ENCODE data around the gene SLC28A3. TPM values are rescaled to one million over a fixed set of nuclear protein-coding genes. Genes with fewer than 3 reads are reported as not detected.
"Not testable (repeated sequence)": the region's sequence is repeated elsewhere in the genome, so short reads cannot be mapped to it uniquely, and the experiment has no call there.

SLC28A3 gene
- total RNA-seq (2014; rRNA removed; shearing (Covaris generic)) = 0.06 and 0.36 TPM in 2 replicates

GRCh38 chr9:84340535-84340934, at the start of gene SLC28A3:
TSS of gene SLC28A3 (minus strand) at chr9:84340758. CDS start at chr9:84340633, 125 bp downstream.
- DNase-seq (ENCODE audit: low read depth) = no peak

GRCh38 chr9:84390254-84390653, 49.7 kb upstream of the SLC28A3 start:
- DNase-seq (ENCODE audit: low read depth) = peak; percentile 34

DNA sequence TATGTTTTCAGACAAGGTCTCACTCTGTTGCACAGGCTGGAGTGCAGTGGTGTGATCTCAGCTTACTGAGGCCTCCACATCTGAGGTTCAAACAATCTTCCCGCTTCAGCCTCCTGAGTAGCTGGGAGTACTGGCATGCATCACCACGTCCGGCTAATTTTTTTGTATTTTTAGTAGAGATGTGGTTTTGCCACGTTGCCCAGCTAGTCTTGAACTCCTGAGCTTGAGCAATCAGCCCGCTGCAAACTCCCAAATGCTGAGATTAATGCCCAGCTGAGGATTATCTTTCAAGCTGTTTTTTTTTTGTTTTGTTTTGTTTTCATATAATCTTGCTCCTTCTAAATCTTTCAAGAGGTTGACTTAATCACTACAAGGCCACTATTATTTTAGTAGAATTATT, 47.3 kb upstream of the SLC28A3 start:
- DNase-seq (ENCODE audit: low read depth) = peak; percentile 17

DNA sequence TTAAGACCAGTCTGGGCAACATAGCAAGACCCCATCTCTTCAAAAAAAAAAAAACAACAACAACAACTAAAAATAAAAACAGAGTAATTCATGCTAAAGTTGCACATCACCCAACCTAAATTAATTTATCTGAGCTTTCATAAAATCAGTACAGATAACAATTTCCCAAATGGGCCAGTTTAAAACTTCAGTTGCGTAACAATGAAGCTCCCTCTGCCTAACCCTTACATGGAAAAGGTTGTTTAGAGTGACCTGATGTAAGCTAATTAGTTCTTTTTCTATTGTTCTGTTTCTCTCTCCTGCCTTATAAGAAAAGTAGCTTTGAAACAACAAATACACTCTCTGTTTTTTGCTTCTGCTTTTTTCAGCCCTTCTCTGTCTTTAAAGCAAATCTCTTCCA, 46.2 kb upstream of the SLC28A3 start:
- DNase-seq (ENCODE audit: low read depth) = no peak

- DNase-seq (ENCODE audit: low read depth) = no peak
Observed at GRCh38 chr9:84385386-84386040, 45.0 kb upstream of the SLC28A3 start.

- no peak for DNase-seq (ENCODE audit: low read depth)
Observed at GRCh38 chr9:84384617-84385016, 44.1 kb upstream of the SLC28A3 start.

DNA sequence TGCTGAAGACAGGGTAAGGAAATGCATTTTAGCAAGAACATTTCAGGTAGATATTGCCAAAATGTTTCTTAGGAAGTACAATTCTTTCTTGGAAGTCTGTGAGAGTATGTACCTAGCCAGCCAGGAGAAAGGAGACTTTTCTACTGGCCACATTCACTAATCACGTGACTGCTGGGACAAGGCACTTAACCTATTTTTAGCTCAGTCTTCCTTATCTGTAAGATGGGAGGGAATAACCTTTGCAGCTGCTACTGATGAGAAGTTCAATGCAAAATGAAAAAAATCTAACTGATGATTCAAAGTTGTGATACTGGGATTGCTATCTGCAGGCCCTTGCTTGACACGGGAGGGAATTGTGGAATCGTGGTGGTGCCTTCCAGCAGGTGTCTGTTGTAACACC, 42.6 kb upstream of the SLC28A3 start:
- no peak for DNase-seq (ENCODE audit: low read depth)

GRCh38 chr9:84382720-84383119, 42.2 kb upstream of the SLC28A3 start:
- no peak for DNase-seq (ENCODE audit: low read depth)

DNA sequence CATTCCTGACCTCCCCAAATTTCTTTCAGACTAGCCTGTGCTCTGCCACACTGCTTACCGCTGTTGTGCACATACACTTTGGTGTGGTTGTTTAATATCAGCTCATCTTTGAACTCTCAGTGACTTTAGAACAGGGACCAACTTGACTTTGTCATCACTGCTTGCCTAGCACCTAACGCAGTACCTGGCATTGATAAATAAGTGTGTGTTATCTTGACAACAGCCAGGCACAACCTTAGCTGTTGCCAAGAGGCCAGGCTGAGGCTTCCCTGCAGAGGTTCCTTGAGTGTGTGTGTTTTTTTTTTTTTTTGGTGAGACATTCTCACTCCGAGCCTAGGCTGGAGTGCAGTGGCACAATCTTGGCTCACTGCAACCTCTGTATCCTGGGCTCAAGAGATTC, 41.0 kb upstream of the SLC28A3 start:
- DNase-seq (ENCODE audit: low read depth) = no peak

- DNase-seq (ENCODE audit: low read depth) = no peak
Observed at GRCh38 chr9:84379740-84380139, 39.2 kb upstream of the SLC28A3 start.

- no peak for DNase-seq (ENCODE audit: low read depth)
Observed at GRCh38 chr9:84375954-84376353, 35.4 kb upstream of the SLC28A3 start.

DNA sequence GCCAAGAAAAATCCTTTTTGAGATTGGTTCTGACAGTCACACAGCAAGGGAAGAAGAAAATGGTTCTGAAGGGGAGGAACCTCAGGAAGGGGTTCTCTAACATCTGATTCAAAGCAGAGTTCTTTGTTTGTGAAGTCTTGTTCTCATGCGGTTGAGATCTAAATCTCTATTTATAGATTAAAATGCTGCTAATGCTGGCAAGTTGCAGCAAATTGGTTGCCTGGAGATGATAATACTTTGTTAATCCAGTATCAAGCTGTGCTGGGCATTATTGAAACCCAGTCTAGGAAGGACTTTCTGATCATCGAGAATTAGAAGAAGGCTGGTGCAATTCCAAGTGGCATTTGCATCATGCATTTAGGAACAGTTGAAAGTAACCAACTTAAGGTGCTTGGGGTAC, 34.0 kb upstream of the SLC28A3 start:
- no peak for DNase-seq (ENCODE audit: low read depth)

- DNase-seq (ENCODE audit: low read depth) = no peak
Observed at GRCh38 chr9:84374013-84374412, 33.5 kb upstream of the SLC28A3 start.

DNA sequence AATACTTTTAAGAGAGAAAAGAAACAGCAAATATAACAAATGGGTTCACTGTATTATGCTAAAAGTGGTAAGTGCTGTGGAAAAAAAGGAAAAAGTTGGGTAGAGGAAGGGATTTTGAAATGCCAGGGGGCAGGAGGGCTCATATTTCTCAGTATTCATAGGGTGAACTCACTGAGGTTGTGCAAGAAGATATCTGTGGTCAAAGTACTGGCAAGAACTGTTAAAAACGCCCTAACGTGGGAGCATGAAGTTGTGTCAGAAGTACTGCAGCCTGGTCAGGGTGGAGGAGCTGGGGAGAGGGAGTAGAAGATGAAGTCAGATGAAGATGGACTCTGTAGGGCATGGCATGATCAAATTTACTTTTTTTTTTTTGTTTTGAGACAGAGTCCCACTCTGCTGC, 31.2 kb upstream of the SLC28A3 start:
- DNase-seq (ENCODE audit: low read depth) = peak; percentile 72

DNA sequence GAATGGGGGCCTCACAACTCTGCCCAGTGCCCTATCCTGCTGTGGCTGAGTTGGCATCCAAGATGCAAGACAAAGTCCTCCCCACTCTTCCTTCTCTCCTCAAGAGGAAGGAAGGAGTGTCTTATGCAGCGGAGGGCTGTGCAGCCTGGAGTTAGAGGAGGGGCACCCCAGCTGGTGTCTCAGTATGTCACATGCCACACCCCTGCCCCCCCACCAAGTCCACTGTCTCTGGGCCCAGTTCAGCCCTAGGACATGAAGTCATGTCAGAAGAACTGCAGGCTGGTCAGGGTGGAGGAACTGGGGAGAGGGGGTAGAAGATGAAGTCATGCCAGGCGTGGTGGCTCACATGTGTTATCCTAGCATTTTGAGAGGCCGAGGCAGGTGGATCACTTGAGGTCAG, 28.0 kb upstream of the SLC28A3 start:
- DNase-seq (ENCODE audit: low read depth) = no peak

GRCh38 chr9:84367726-84368125, 27.2 kb upstream of the SLC28A3 start:
- not testable (repeated sequence) for DNase-seq (ENCODE audit: low read depth)

GRCh38 chr9:84366683-84367082, 26.1 kb upstream of the SLC28A3 start:
- no peak for DNase-seq (ENCODE audit: low read depth)

DNA sequence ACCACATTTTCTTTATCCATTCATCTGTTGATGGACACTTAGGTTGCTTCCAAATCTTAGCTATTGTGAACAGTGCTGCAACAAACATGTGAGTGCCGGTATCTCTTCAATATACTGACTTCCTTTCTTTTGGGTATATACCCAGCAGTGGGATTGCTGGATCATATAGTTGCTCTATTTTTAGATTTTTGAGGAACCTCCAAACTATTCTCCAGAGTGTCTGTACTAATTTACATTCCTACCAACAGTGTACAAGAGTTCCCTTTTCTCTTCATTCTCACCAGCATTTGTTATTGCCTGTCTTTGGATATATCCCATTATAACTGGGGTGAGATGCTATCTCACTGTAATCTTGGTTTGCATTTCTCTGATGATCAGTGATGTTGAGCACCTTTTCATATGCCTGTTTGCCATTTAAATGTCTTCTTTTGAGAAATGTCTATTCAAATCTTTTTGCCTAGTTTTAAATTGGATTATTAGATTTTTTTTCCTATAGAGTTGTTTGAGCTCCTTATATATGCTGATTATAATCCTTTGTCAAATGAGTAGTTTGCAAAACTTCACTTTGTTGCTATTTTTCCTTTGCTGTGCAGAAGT, 24.4 kb upstream of the SLC28A3 start:
- not testable (repeated sequence) for DNase-seq (ENCODE audit: low read depth)

- DNase-seq (ENCODE audit: low read depth) = no peak
Observed at GRCh38 chr9:84361645-84362044, 21.1 kb upstream of the SLC28A3 start.

DNA sequence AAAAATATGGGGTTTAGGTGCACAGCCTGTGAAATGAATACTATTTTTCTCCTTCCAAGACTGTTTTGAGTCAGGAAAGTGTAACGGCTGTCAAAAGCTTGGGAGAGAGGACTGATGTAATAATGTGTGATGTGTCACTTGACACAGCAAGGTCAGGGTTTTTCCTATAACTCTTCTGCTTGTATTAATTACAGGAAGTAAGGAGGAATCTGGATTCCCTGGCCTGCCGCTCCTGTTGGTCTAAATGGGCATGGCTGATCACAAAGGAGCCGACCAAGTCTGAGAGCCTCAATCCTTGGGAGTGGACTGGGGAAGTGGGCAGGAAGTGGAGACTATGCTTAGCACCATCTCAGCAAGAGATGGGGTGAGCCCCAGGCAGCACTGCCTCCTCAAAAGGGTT, 16.7 kb upstream of the SLC28A3 start:
- DNase-seq (ENCODE audit: low read depth) = peak; percentile 17

- DNase-seq (ENCODE audit: low read depth) = no peak
Observed at GRCh38 chr9:84354035-84354434, 13.5 kb upstream of the SLC28A3 start.

DNA sequence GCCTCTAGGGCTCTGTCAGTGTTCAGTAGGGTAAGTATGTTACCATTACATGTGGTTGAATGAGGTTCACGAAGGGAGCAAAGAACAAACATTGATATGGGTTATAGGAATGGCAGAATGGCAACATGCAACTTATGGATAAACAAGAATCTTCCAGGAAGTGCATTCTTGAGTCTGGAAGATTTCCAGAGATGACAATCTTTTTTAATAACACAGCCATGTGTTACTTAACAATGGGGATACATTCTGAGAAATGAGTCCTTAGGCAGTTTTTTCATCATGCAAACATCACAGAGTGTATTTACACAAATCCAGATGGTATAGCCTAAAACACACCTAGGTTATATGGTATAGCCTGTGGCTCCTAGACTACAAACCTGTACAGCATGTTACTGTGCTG, 9.1 kb upstream of the SLC28A3 start:
- DNase-seq (ENCODE audit: low read depth) = no peak

DNA sequence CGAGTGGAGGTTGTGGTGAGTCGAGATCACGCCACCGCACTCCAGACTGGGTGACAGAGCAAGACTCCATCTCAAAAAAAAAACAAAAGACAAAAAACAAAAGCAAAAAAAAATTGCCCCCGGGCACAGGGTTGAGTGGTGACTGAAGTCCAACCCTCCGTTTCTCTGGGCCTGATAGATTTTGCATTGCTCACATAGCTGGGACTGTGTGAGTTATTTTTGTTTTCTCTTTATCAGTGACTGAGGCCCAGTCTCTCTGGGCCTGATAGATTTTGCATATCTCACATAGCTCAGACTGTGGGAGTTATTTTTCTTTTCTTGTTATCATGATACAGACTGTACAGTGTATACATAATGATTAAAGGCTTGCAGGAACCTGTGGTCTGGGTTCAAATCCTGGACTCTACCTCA, 2.6 kb upstream of the SLC28A3 start:
- DNase-seq (ENCODE audit: low read depth) = peak; percentile 85

DNA sequence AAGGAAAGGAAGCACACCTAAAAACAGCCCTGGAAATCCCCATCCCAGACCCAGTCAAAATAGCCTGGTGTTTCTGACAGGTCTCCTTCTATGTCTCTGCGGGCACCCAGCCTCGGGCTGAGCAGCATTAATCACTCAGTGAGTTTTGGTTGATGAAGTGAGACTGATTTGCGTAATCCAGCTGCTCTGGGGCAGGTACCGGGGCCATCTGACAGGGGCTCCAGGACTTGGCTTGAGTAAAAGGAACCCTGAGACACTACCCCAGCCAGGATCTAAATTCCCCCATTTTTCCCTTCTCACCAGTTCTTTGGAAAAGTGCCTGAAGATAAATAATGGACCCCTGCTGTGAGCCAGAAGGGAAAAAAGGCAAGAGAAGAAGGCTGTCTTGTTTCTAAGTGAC, 596 bp downstream of the SLC28A3 start:
- DNase-seq (ENCODE audit: low read depth) = peak; percentile 29
